K562 (cell line): Measurements from ENCODE around the gene SLA2. TPM values are rescaled to one million over a fixed set of nuclear protein-coding genes. Genes with fewer than 3 reads are reported as not detected.

Source experiments
- BHLHE40 ChIP-seq: IDR thresholded peaks from 2 replicates; pipeline ENCODE4 v1.6.1; 2011; ENCODE audit warnings: low read length, improper control_type of control experiment
- CBX5 ChIP-seq: IDR thresholded peaks from 2 replicates; pipeline ENCODE4 v1.6.1; 2014; ENCODE audit warnings: low read depth, borderline replicate concordance
- CLOCK ChIP-seq: fragments of 250-450 bp; sonication (Bioruptor Pico); IDR thresholded peaks from 2 replicates; pipeline ENCODE4 v1.4.0; 2020; ENCODE audit warnings: mild to moderate bottlenecking, moderate library complexity, borderline replicate concordance
- CREBBP ChIP-seq: IDR thresholded peaks from one replicate; pipeline ENCODE4 v1.6.1; 2012; ENCODE audit warnings: low read depth, mild to moderate bottlenecking, control low read depth, inconsistent platforms, low read length
- GTF2A2 ChIP-seq: IDR thresholded peaks from 2 replicates; pipeline ENCODE4 v1.6.1; 2016; ENCODE audit warnings: mild to moderate bottlenecking, missing genetic modification characterization, missing compliant biosample characterization
- HLTF ChIP-seq: fragments of 450-650 bp; IDR thresholded peaks from 2 replicates; pipeline ENCODE4 v1.6.1; 2016
- KLF16 ChIP-seq: IDR thresholded peaks from 2 replicates; pipeline ENCODE4 v1.6.1; 2016; ENCODE audit warnings: antibody characterized with exemption
- MCM3 ChIP-seq: fragments of 450-650 bp; IDR thresholded peaks from 2 replicates; pipeline ENCODE4 v1.6.1; 2016
- MTF1 ChIP-seq: fragments of 250-450 bp; sonication (Bioruptor Pico); IDR thresholded peaks from 2 replicates; pipeline ENCODE4 v1.9.0; 2021; ENCODE audit warnings: moderate library complexity, mild to moderate bottlenecking, inconsistent platforms, borderline replicate concordance
- MYC ChIP-seq, 2 experiments: fragments of 250-450 bp in 1 of 2; sonication (Bioruptor Pico) in 1 of 2; IDR thresholded peaks; 2 replicates each; pipeline versions ENCODE4 v1.5.1 to v1.6.1; 2012 to 2021; ENCODE audit warnings: low read depth in 2 of 2, borderline replicate concordance in 1 of 2, improper control_type of control experiment in 1 of 2, low read length in 1 of 2, mild to moderate bottlenecking in 1 of 2, moderate library complexity in 1 of 2
- SIN3B ChIP-seq: fragments of 450-650 bp; IDR thresholded peaks from 2 replicates; pipeline ENCODE4 v1.6.1; 2017; ENCODE audit warnings: low read depth, mild to moderate bottlenecking, moderate library complexity
- ZEB2 ChIP-seq: fragments of 450-650 bp; IDR thresholded peaks from 2 replicates; pipeline ENCODE4 v1.6.1; 2016
- ZFP30 ChIP-seq: fragments of 250-450 bp; sonication (Bioruptor Pico); IDR thresholded peaks from 2 replicates; pipeline ENCODE4 v1.8.0; 2022; ENCODE audit warnings: moderate library complexity, mild to moderate bottlenecking, inconsistent platforms, borderline replicate concordance
- ZFX ChIP-seq: sonication (generic); formaldehyde crosslinking; IDR thresholded peaks from 2 replicates; pipeline ENCODE4 v1.8.0; 2022; ENCODE audit warnings: mild to moderate bottlenecking, missing genetic modification reagents, moderate library complexity
- ZKSCAN8 ChIP-seq: fragments of 200-800 bp; sonication (Bioruptor generic); IDR thresholded peaks from 2 replicates; pipeline ENCODE4 v1.6.1; 2016; ENCODE audit warnings: missing genetic modification characterization, missing compliant biosample characterization
- ZNF197 ChIP-seq: fragments of 200-800 bp; sonication (Bioruptor generic); IDR thresholded peaks from 2 replicates; pipeline ENCODE4 v1.6.1; 2016; ENCODE audit warnings: low read depth, missing genetic modification characterization, missing compliant biosample characterization
- ZNF408 ChIP-seq: fragments of 250-450 bp; sonication (Bioruptor Pico); IDR thresholded peaks from 2 replicates; pipeline ENCODE4 v1.4.0; 2020; ENCODE audit warnings: low read depth, mild to moderate bottlenecking, moderate library complexity
- ZNF586 ChIP-seq: fragments of 450-650 bp; formaldehyde crosslinking; conservative IDR thresholded peaks from 2 replicates; pipeline ENCODE4 v1.4.0; 2020; ENCODE audit warnings: mild to moderate bottlenecking, moderate library complexity
- ZNF589 ChIP-seq: fragments of 200-800 bp; sonication (Bioruptor generic); IDR thresholded peaks from 2 replicates; pipeline ENCODE4 v1.6.1; 2016; ENCODE audit warnings: low read depth, missing genetic modification characterization, missing compliant biosample characterization
- polyA plus RNA-seq, 8 experiments: library from polyadenylated mRNA; depleted of rRNA in 4 of 8; stranded (reverse) in 5 of 8; unstranded in 3 of 8; fragments of >200 nt; fragmentation: Nextera tagmentation in 2 of 8; fragmentation: Illumina TruSeq in 1 of 8; extraction: Ambion mirVana in 2 of 8; extraction: Trizol in 1 of 8; gene quantifications; 2 replicates each; pipeline versions ENCODE4 v1.2.1 to v1.2.3, GENCODE V29; 2011 to 2014; ENCODE audit warnings: inconsistent platforms in 1 of 8, missing spikeins in 1 of 8
- total RNA-seq, 7 experiments: library from RNA; depleted of rRNA in 6 of 7; stranded (reverse); fragments of >200 nt in 6 of 7; fragmentation: Illumina TruSeq in 2 of 7; extraction: Trizol in 2 of 7; gene quantifications; 2 replicates each; pipeline versions ENCODE4 v1.2.1 to v1.2.3, GENCODE V29; 2011 to 2021; ENCODE audit warnings: low replicate concordance in 1 of 7
- TF ChIP-seq, protein P1 (sequence below): fragments of 250-450 bp; sonication (Bioruptor Pico); IDR thresholded peaks from 2 replicates; pipeline ENCODE4 v1.5.0; 2021
- TF ChIP-seq, protein P2 (sequence below): fragments of 250-450 bp; sonication (Bioruptor Pico); IDR thresholded peaks from 2 replicates; pipeline ENCODE4 v1.5.0; 2022; ENCODE audit warnings: mild to moderate bottlenecking

The SLA2 gene
- total and polyA plus RNA-seq, 9 of the 15 experiments (the other 6 are each of a cell fraction or from before 2014, with no cell fraction given) = 0.07 TPM; not detected in 7

GRCh38 chr20:36574366-36575135 lies 71.4 kb downstream of the SLA2 start (continued):
- TF ChIP-seq, protein P1, sequence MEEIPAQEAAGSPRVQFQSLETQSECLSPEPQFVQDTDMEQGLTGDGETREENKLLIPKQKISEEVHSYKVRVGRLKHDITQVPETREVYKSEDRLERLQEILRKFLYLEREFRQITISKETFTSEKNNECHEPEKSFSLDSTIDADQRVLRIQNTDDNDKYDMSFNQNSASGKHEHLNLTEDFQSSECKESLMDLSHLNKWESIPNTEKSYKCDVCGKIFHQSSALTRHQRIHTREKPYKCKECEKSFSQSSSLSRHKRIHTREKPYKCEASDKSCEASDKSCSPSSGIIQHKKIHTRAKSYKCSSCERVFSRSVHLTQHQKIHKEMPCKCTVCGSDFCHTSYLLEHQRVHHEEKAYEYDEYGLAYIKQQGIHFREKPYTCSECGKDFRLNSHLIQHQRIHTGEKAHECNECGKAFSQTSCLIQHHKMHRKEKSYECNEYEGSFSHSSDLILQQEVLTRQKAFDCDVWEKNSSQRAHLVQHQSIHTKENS (CRISPR knock-in tag) = no peak
- TF ChIP-seq CLOCK (no peak), MCM3 (no peak), KLF16 (peak; percentile 73), ZFP30 (CRISPR knock-in tag) (no peak), ZFX (CRISPR knock-in tag) (peak; percentile 80), ZEB2 (no peak), BHLHE40 (peak; percentile 58), CBX5 (no peak), ZNF586 (CRISPR knock-in tag) (no peak), HLTF (0 out of 2 replicates have a peak, but pooled peaks have one; percentile 58), CREBBP (no peak), MYC (IDR thresholded peaks at IDR 0.05; ENCODE audit: low read depth, low read length) (peak; percentile 91), MYC (CRISPR knock-in tag; IDR thresholded peaks at IDR 0.05; ENCODE audit: borderline replicate concordance, low read depth) (peak; percentile 66; the same call in 1 of the 2 replicates), ZNF589 (CRISPR knock-in tag) (no peak), ZKSCAN8 (no peak), SIN3B (no peak), MTF1 (CRISPR knock-in tag) (no peak), GTF2A2 (tag) (no peak), ZNF408 (CRISPR knock-in tag) (no peak), ZNF197 (CRISPR knock-in tag) (no peak)
- TF ChIP-seq, protein P2, sequence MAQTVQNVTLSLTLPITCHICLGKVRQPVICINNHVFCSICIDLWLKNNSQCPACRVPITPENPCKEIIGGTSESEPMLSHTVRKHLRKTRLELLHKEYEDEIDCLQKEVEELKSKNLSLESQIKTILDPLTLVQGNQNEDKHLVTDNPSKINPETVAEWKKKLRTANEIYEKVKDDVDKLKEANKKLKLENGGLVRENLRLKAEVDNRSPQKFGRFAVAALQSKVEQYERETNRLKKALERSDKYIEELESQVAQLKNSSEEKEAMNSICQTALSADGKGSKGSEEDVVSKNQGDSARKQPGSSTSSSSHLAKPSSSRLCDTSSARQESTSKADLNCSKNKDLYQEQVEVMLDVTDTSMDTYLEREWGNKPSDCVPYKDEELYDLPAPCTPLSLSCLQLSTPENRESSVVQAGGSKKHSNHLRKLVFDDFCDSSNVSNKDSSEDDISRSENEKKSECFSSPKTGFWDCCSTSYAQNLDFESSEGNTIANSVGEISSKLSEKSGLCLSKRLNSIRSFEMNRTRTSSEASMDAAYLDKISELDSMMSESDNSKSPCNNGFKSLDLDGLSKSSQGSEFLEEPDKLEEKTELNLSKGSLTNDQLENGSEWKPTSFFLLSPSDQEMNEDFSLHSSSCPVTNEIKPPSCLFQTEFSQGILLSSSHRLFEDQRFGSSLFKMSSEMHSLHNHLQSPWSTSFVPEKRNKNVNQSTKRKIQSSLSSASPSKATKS (CRISPR knock-in tag) = no peak
